ENCODE results near the gene DCST2. TPM values are rescaled to one million over a fixed set of nuclear protein-coding genes. Genes with fewer than 3 reads are reported as not detected.

The DCST2 gene
- total RNA-seq, 1 donor from 2014 or later = 2.8 TPM

GRCh38 chr1:155072531-155073289 lies 39.1 kb upstream of the DCST2 start:
- no peak for TF ChIP-seq CTCF (IDR thresholded peaks at IDR 0.05; ENCODE audit: unreplicated experiment)
- H3K4me1 Mint-ChIP-seq (ENCODE audit: unreplicated experiment) = peaks cover 25% of the 10 kb centered on the region
- H3K27ac Mint-ChIP-seq (ENCODE audit: unreplicated experiment) = peak overlapping the region; percentile 76
- H3K4me3 Mint-ChIP-seq (ENCODE audit: unreplicated experiment) = peak overlapping the region; percentile 68
- no peaks in the 10 kb centered on the region for H3K9me3 Mint-ChIP-seq (ENCODE audit: unreplicated experiment)
- no peak for DNase-seq (ENCODE audit: low spot score)
- peaks cover 14% of the 10 kb centered on the region for H3K36me3 Mint-ChIP-seq (ENCODE audit: low read depth, unreplicated experiment)
- peaks cover 13% of the 10 kb centered on the region for H3K27me3 Mint-ChIP-seq (ENCODE audit: unreplicated experiment)

- H3K4me3 Mint-ChIP-seq (ENCODE audit: unreplicated experiment) = peak overlapping the region; percentile 66
- DNase-seq (ENCODE audit: low spot score) = no peak
- peaks cover 10% of the 10 kb centered on the region for H3K27me3 Mint-ChIP-seq (ENCODE audit: unreplicated experiment)
- H3K9me3 Mint-ChIP-seq (ENCODE audit: unreplicated experiment) = no peaks in the 10 kb centered on the region
- no peak for TF ChIP-seq CTCF (IDR thresholded peaks at IDR 0.05; ENCODE audit: unreplicated experiment)
- H3K36me3 Mint-ChIP-seq (ENCODE audit: low read depth, unreplicated experiment) = peaks cover 14% of the 10 kb centered on the region
- peak overlapping the region; percentile 73 for H3K27ac Mint-ChIP-seq (ENCODE audit: unreplicated experiment)
- peaks cover 23% of the 10 kb centered on the region for H3K4me1 Mint-ChIP-seq (ENCODE audit: unreplicated experiment)
These were observed 38.1 kb upstream of the DCST2 start for GRCh38 chr1:155071701-155072100.

- DNase-seq (ENCODE audit: low spot score) = peak; percentile 80
- Mint-ChIP-seq H3K4me3 (ENCODE audit: unreplicated experiment) (peak overlapping the region; percentile 66), H3K27ac (ENCODE audit: unreplicated experiment) (peak overlapping the region; percentile 73), H3K36me3 (ENCODE audit: low read depth, unreplicated experiment) (peaks cover 20% of the 10 kb centered on the region), H3K27me3 (ENCODE audit: unreplicated experiment) (peaks cover 10% of the 10 kb centered on the region), H3K4me1 (ENCODE audit: unreplicated experiment) (peaks cover 23% of the 10 kb centered on the region), H3K9me3 (ENCODE audit: unreplicated experiment) (no peaks in the 10 kb centered on the region)
- peak; percentile 68 for TF ChIP-seq CTCF (IDR thresholded peaks at IDR 0.05; ENCODE audit: unreplicated experiment)
These were observed 37.4 kb upstream of the DCST2 start for GRCh38 chr1:155070721-155071569.

- Mint-ChIP-seq H3K27me3 (ENCODE audit: unreplicated experiment) (peaks cover 12% of the 10 kb centered on the region), H3K4me3 (ENCODE audit: unreplicated experiment) (no peak overlapping the region), H3K9me3 (ENCODE audit: unreplicated experiment) (no peaks in the 10 kb centered on the region), H3K36me3 (ENCODE audit: low read depth, unreplicated experiment) (peaks cover 20% of the 10 kb centered on the region), H3K27ac (ENCODE audit: unreplicated experiment) (no peak overlapping the region), H3K4me1 (ENCODE audit: unreplicated experiment) (peaks cover 23% of the 10 kb centered on the region)
- DNase-seq (ENCODE audit: low spot score) = no peak
- TF ChIP-seq CTCF (IDR thresholded peaks at IDR 0.05; ENCODE audit: unreplicated experiment) = no peak
These were observed 36.6 kb upstream of the DCST2 start for GRCh38 chr1:155070158-155070621.

Measured in endothelial cell (in vitro differentiated cells).